ENCODE measurements around the gene SMCHD1.
A peak's percentile ranks its signal among the peaks of the same experiment; 100 is the strongest.
"Not testable (repeated sequence)": the region's sequence is repeated elsewhere in the genome, so short reads cannot be mapped to it uniquely, and the experiment has no call there.

The SMCHD1 gene

GRCh38 chr18:2656237-2656980, 883 bp downstream of the SMCHD1 start:
- peak in 3 of 10 donors; percentile 15 to 29 (median 20) for DNase-seq

GRCh38 chr18:2656981-2657512, 1.5 kb downstream of the SMCHD1 start:
- intact Hi-C loops (cut with DNase I) = loop anchor here (10.0 kb wide), 1 partner anchor 358 kb away; the partner anchor contains the start of gene LPIN2
- no peak for DNase-seq

More at GRCh38 chr18:2656237-2656980, 883 bp downstream of the SMCHD1 start:
- intact Hi-C loops (cut with DNase I) = loop anchor here (10.0 kb wide), 1 partner anchor 358 kb away; the partner anchor contains the start of gene LPIN2

GRCh38 chr18:2657788-2658458, 2.4 kb downstream of the SMCHD1 start:
- DNase-seq = no peak
- intact Hi-C loops (cut with DNase I) = loop anchor here (10.0 kb wide), 1 partner anchor 357 kb away; the partner anchor contains the start of gene LPIN2

- intact Hi-C loops (cut with DNase I); DNase-seq: not testable (repeated sequence)
Measured at GRCh38 chr18:2660849-2661248, 5.3 kb downstream of the SMCHD1 start.

- DNase-seq = not testable (repeated sequence)
Measured at GRCh38 chr18:2662288-2662687, 6.8 kb downstream of the SMCHD1 start.

GRCh38 chr18:2662990-2663389, 7.5 kb downstream of the SMCHD1 start:
- intact Hi-C loops (cut with DNase I) = no loop called here
- no peak for DNase-seq

More at GRCh38 chr18:2662288-2662687, 6.8 kb downstream of the SMCHD1 start:
- intact Hi-C loops (cut with DNase I) = not testable (repeated sequence)

- DNase-seq = no peak
- intact Hi-C loops (cut with DNase I) = no loop called here
Measured at GRCh38 chr18:2672410-2672809, 16.9 kb downstream of the SMCHD1 start.

- intact Hi-C loops (cut with DNase I) = no loop called here
- no peak for DNase-seq
Measured at GRCh38 chr18:2672872-2673271, 17.3 kb downstream of the SMCHD1 start.

- DNase-seq = peak in 2 of 10 donors; percentile 64 to 71
- intact Hi-C loops (cut with DNase I) = not testable (repeated sequence)
Measured at GRCh38 chr18:2678933-2679332, 23.4 kb downstream of the SMCHD1 start.

- intact Hi-C loops (cut with DNase I) = no loop called here
- no peak for DNase-seq
Measured at GRCh38 chr18:2680216-2680792, 24.8 kb downstream of the SMCHD1 start.

GRCh38 chr18:2681993-2682603, 26.6 kb downstream of the SMCHD1 start:
- DNase-seq = no peak
- intact Hi-C loops (cut with DNase I) = no loop called here

- DNase-seq = no peak
- intact Hi-C loops (cut with DNase I) = no loop called here
Measured at GRCh38 chr18:2683055-2683454, 27.5 kb downstream of the SMCHD1 start.

GRCh38 chr18:2686349-2686968, 30.9 kb downstream of the SMCHD1 start:
- intact Hi-C loops (cut with DNase I) = no loop called here
- no peak for DNase-seq

GRCh38 chr18:2687390-2688001, 32.0 kb downstream of the SMCHD1 start:
- DNase-seq = no peak
- intact Hi-C loops (cut with DNase I) = no loop called here

- intact Hi-C loops (cut with DNase I) = no loop called here
- DNase-seq = no peak
Measured at GRCh38 chr18:2692508-2692907, 37.0 kb downstream of the SMCHD1 start.

- intact Hi-C loops (cut with DNase I) = no loop called here
- no peak for DNase-seq
Measured at GRCh38 chr18:2697184-2697583, 41.7 kb downstream of the SMCHD1 start.

GRCh38 chr18:2699001-2699400, 43.5 kb downstream of the SMCHD1 start:
- DNase-seq = no peak
- intact Hi-C loops (cut with DNase I) = no loop called here

GRCh38 chr18:2704541-2704940, 49.0 kb downstream of the SMCHD1 start:
- no peak for DNase-seq
- intact Hi-C loops (cut with DNase I) = no loop called here

- DNase-seq = no peak
- intact Hi-C loops (cut with DNase I) = no loop called here
Measured at GRCh38 chr18:2706903-2707302, 51.4 kb downstream of the SMCHD1 start.

All from posterior cingulate gyrus (tissue), 11 donors.